ENCODE results near the gene B3GLCT.
A peak's percentile ranks its signal among the peaks of the same experiment; 100 is the strongest.

B3GLCT gene

GRCh38 chr13:31161557-31162150 is 38.1 kb upstream of the B3GLCT start, which contains the start of gene HSPH1:
Gene HSPH1 (minus strand): TSS chr13:31161904. CDS start chr13:31161582, 322 bp downstream.
- H3K36me3 ChIP-seq (replicated peaks; ENCODE audit: insufficient read depth, low read length), result no peaks in the 10 kb centered on the region; the same call in 1 of the 2 replicates
- peak; percentile 95 for DNase-seq
- peak within 1 kb of the TSS; percentile 69 for H2AFZ ChIP-seq (ENCODE audit: low read length)
- H3K9ac ChIP-seq (ENCODE audit: low read length), result peak within 1 kb of the TSS; percentile 82
- peaks cover 49% of the 10 kb centered on the region for H3K79me2 ChIP-seq (ENCODE audit: low read length)
- no peaks in the 10 kb centered on the region for H3K27me3 ChIP-seq (replicated peaks; ENCODE audit: insufficient read depth, low read length)
- H3K4me1 ChIP-seq (ENCODE audit: low read length), result 0 out of 2 replicates have a peak, but pooled peaks cover 4% of the 10 kb centered on the region
- H3F3A ChIP-seq (ENCODE audit: insufficient read depth, low read length), result peaks cover 4% of the 10 kb centered on the region; the same call in 1 of the 2 replicates
- H3K4me2 ChIP-seq (ENCODE audit: low read depth, low read length), result peak within 1 kb of the TSS; percentile 82
- H3K9me3 ChIP-seq (replicated peaks; ENCODE audit: insufficient read depth, low read length), result no peaks in the 10 kb centered on the region
- TF ChIP-seq EZH2phosphoT487 (IDR thresholded peaks at IDR 0.05; ENCODE audit: low read length), result no peak
- no peak for TF ChIP-seq EZH2 (optimal IDR thresholded peaks at IDR 0.05; ENCODE audit: low read depth, low read length)
- no peak for TF ChIP-seq CTCF (IDR thresholded peaks at IDR 0.05; ENCODE audit: low read length)
- H4K20me1 ChIP-seq (ENCODE audit: insufficient read depth, low read length), result no peaks in the 10 kb centered on the region
- H3K4me3 ChIP-seq (ENCODE audit: low read length), result peak within 1 kb of the TSS; percentile 82
- H3K27ac ChIP-seq (ENCODE audit: low read length), result peak within 1 kb of the TSS; percentile 80
- H3K9me2 ChIP-seq (replicated peaks; ENCODE audit: insufficient read depth, low read length), result no peaks in the 10 kb centered on the region

GRCh38 chr13:31162151-31163008 is 37.4 kb upstream of the B3GLCT start:
- TF ChIP-seq EZH2phosphoT487 (IDR thresholded peaks at IDR 0.05; ENCODE audit: low read length) (no peak), CTCF (IDR thresholded peaks at IDR 0.05; ENCODE audit: low read length) (no peak), EZH2 (optimal IDR thresholded peaks at IDR 0.05; ENCODE audit: low read depth, low read length) (no peak)
- Histone ChIP-seq H3F3A (ENCODE audit: insufficient read depth, low read length) (peaks cover 4% of the 10 kb centered on the region; the same call in 1 of the 2 replicates), H3K79me2 (ENCODE audit: low read length) (peaks cover 42% of the 10 kb centered on the region), H3K4me2 (ENCODE audit: low read depth, low read length) (peak overlapping the region; percentile 82), H3K27ac (ENCODE audit: low read length) (peak overlapping the region; percentile 80), H4K20me1 (ENCODE audit: insufficient read depth, low read length) (no peaks in the 10 kb centered on the region), H3K27me3 (replicated peaks; ENCODE audit: insufficient read depth, low read length) (no peaks in the 10 kb centered on the region), H3K36me3 (replicated peaks; ENCODE audit: insufficient read depth, low read length) (no peaks in the 10 kb centered on the region), H2AFZ (ENCODE audit: low read length) (peak overlapping the region; percentile 55), H3K9ac (ENCODE audit: low read length) (peak overlapping the region; percentile 80), H3K4me3 (ENCODE audit: low read length) (peak overlapping the region; percentile 82), H3K4me1 (ENCODE audit: low read length) (0 out of 2 replicates have a peak, but pooled peaks cover 4% of the 10 kb centered on the region), H3K9me2 (replicated peaks; ENCODE audit: insufficient read depth, low read length) (no peaks in the 10 kb centered on the region), H3K9me3 (replicated peaks; ENCODE audit: insufficient read depth, low read length) (no peaks in the 10 kb centered on the region)
- DNase-seq, result peak; percentile 87

GRCh38 chr13:31166591-31166990 is 33.2 kb upstream of the B3GLCT start:
- Histone ChIP-seq H3K27me3 (replicated peaks; ENCODE audit: insufficient read depth, low read length) (no peaks in the 10 kb centered on the region), H3K9me2 (replicated peaks; ENCODE audit: insufficient read depth, low read length) (no peaks in the 10 kb centered on the region), H3K9me3 (replicated peaks; ENCODE audit: insufficient read depth, low read length) (no peaks in the 10 kb centered on the region), H3K4me2 (ENCODE audit: low read depth, low read length) (no peak overlapping the region), H3K36me3 (replicated peaks; ENCODE audit: insufficient read depth, low read length) (no peaks in the 10 kb centered on the region), H3K79me2 (ENCODE audit: low read length) (no peaks in the 10 kb centered on the region), H2AFZ (ENCODE audit: low read length) (no peak overlapping the region), H4K20me1 (ENCODE audit: insufficient read depth, low read length) (no peaks in the 10 kb centered on the region), H3K4me1 (ENCODE audit: low read length) (0 out of 2 replicates have a peak, but pooled peaks cover 4% of the 10 kb centered on the region), H3F3A (ENCODE audit: insufficient read depth, low read length) (peaks cover 1% of the 10 kb centered on the region; the same call in 1 of the 2 replicates), H3K9ac (ENCODE audit: low read length) (no peak overlapping the region), H3K4me3 (ENCODE audit: low read length) (no peak overlapping the region), H3K27ac (ENCODE audit: low read length) (no peak overlapping the region)
- no peak for DNase-seq
- TF ChIP-seq EZH2 (optimal IDR thresholded peaks at IDR 0.05; ENCODE audit: low read depth, low read length) (no peak), CTCF (IDR thresholded peaks at IDR 0.05; ENCODE audit: low read length) (no peak), EZH2phosphoT487 (IDR thresholded peaks at IDR 0.05; ENCODE audit: low read length) (no peak)
